Activated T-helper 2 cell treated with anti-CD3 and anti-CD28 coated beads, Interferon-gamma antibody, Interleukin-2, Interleukin-4, amounts not matched to agents 10 μg/mL and 5 μg/mL and 100 μg/mL, durations not matched to agents 14 hours and 24 hours and 36 hours (primary cell): ENCODE results near the gene SLC26A4. TPM values are rescaled to one million over a fixed set of nuclear protein-coding genes. Genes with fewer than 3 reads are reported as not detected.

Experiments
- DNase-seq: peaks from one replicate; pipeline ENCODE4 v3.0.0; 2021; ENCODE audit warnings: low spot score
- H3K27ac Mint-ChIP-seq: one replicate; pipeline ENCODE4 v1.8.0; 2021; ENCODE audit warnings: mixed read lengths
- H3K27me3 Mint-ChIP-seq: one replicate; pipeline ENCODE4 v1.8.0; 2021; ENCODE audit warnings: low read depth, mixed read lengths
- H3K36me3 Mint-ChIP-seq: one replicate; pipeline ENCODE4 v1.8.0; 2021; ENCODE audit warnings: low read depth, mixed read lengths
- H3K4me1 Mint-ChIP-seq: one replicate; pipeline ENCODE4 v1.8.0; 2021; ENCODE audit warnings: low read depth, mixed read lengths
- H3K4me3 Mint-ChIP-seq: one replicate; pipeline ENCODE4 v1.8.0; 2021; ENCODE audit warnings: low read depth, mild to moderate bottlenecking, moderate library complexity, mixed read lengths
- H3K9me3 Mint-ChIP-seq: one replicate; pipeline ENCODE4 v1.8.0; 2021; ENCODE audit warnings: mixed read lengths
- intact Hi-C: fragments of 100-400 bp; cut with micrococcal nuclease; formaldehyde crosslinking; loops from one replicate; pipeline ENCODE4 v1.15.1; 2023
- total RNA-seq: library from RNA; stranded (reverse); gene quantifications from 2 replicates; pipeline ENCODE4 v1.2.3, GENCODE V29; 2022

SLC26A4 gene
- total RNA-seq, 1 donor from 2014 or later, result 3.6 TPM

DNA sequence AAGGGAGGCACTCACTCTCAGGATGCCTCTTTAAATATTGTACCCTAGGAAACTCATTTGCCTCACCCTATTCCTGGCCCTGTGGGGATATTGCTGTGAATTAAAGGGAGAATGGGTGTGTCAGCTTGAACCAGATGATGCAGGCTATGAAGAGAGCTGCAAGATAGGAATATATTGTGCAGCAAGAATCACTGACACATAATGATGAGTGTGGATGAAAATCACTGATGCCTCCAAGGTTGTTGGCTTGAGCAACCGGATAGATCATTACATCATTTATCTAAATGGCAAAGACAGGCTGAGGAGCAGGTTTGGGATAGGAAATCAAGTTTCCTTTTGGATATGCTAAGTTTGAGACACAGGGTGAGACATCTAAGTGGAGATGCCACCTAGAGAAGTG, 6.2 kb downstream of the SLC26A4 start:
- Mint-ChIP-seq H3K27me3 (no peaks in the 10 kb centered on the region), H3K36me3 (no peaks in the 10 kb centered on the region), H3K27ac (no peak overlapping the region), H3K9me3 (no peaks in the 10 kb centered on the region), H3K4me3 (no peak overlapping the region), H3K4me1 (peaks cover 14% of the 10 kb centered on the region)
- intact Hi-C loops, result loop anchor here (10.0 kb wide), 1 partner anchor 1862 kb away; no protein-coding TSS in a partner anchor
- DNase-seq, result no peak

DNA sequence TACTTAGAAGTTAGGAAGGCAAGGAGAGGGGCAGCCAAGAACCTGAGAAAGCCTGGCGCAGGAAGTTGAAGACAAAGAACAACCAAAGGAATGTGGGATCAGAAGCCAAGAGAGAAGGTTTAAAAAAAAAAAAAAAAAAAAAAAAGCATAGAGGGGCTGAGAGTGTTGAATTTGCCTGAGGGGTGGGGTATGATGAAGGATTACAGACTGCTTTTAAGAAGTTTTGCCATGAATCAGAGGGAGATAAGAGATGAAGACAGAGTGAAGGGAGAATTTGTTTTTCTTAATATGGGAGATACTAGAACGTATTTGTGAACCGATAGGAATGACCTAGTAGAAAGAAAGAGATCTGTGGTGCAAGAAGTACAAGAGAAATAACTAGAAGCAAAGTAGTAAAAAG, 6.7 kb downstream of the SLC26A4 start:
- intact Hi-C loops, result loop anchor here (10.0 kb wide), 1 partner anchor 1863 kb away; no protein-coding TSS in a partner anchor
- H3K27me3 Mint-ChIP-seq, result no peaks in the 10 kb centered on the region
- DNase-seq, result no peak
- no peaks in the 10 kb centered on the region for H3K9me3 Mint-ChIP-seq
- no peaks in the 10 kb centered on the region for H3K36me3 Mint-ChIP-seq
- H3K4me1 Mint-ChIP-seq, result peaks cover 9% of the 10 kb centered on the region
- no peak overlapping the region for H3K4me3 Mint-ChIP-seq
- no peak overlapping the region for H3K27ac Mint-ChIP-seq

DNA sequence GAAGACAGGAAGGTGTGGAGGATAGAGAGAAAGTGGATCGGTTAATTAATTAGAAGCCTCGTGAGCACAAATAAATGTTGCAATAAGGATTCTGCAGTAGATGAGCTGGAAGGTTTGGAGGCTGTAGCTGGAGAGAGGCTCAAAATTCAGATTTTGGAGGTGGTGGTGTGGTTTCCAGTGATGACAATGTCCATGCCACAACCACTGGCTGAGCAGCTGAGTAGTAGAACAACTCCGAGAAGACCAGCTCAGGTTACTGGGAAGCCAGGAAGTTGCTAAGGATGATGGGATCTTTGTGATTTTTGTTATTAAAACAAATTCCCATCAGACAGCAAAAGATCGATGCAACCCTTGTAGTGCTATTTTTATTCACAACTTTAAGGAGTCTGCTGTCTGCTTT, 7.7 kb downstream of the SLC26A4 start:
- Mint-ChIP-seq H3K27ac (no peak overlapping the region), H3K4me1 (peaks cover 7% of the 10 kb centered on the region), H3K27me3 (no peaks in the 10 kb centered on the region), H3K9me3 (no peaks in the 10 kb centered on the region), H3K36me3 (peaks cover 3% of the 10 kb centered on the region), H3K4me3 (no peak overlapping the region)
- DNase-seq, result no peak
- intact Hi-C loops, result loop anchor here (10.0 kb wide), 1 partner anchor 1863 kb away; no protein-coding TSS in a partner anchor

GRCh38 chr7:107672183-107672582, 11.6 kb downstream of the SLC26A4 start:
- peaks cover 14% of the 10 kb centered on the region for H3K36me3 Mint-ChIP-seq

DNA sequence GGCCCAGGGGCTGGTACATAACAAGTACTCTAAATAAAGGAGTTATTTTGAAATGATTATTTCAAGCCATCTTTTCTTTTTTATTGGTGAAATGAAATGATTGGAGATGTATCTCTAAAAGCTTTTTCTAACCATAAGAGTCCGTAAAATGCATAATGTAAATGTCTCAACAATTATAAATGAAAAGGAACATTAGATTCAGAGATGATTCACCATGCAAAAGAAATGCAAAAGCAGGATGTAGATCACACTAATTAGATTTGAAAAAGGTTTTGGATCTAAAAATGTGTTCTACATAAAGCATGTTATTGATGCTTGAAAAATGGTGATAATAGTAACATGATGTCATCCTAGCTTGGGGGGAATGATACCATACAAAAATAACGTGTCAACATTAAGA, 15.6 kb downstream of the SLC26A4 start:
- Mint-ChIP-seq H3K27ac (no peak overlapping the region), H3K36me3 (peaks cover 17% of the 10 kb centered on the region), H3K27me3 (no peaks in the 10 kb centered on the region), H3K4me1 (peaks cover 10% of the 10 kb centered on the region), H3K9me3 (no peaks in the 10 kb centered on the region), H3K4me3 (no peak overlapping the region)
- DNase-seq, result no peak
- intact Hi-C loops, result no loop called here

More at GRCh38 chr7:107672183-107672582, 11.6 kb downstream of the SLC26A4 start:
- DNase-seq, result no peak
- H3K27ac Mint-ChIP-seq, result no peak overlapping the region
- H3K4me3 Mint-ChIP-seq, result no peak overlapping the region
- peaks cover 7% of the 10 kb centered on the region for H3K4me1 Mint-ChIP-seq
- intact Hi-C loops, result loop anchor here (5.0 kb wide), 1 partner anchor 55 kb away; no protein-coding TSS in a partner anchor
- no peaks in the 10 kb centered on the region for H3K9me3 Mint-ChIP-seq
- H3K27me3 Mint-ChIP-seq, result no peaks in the 10 kb centered on the region

DNA sequence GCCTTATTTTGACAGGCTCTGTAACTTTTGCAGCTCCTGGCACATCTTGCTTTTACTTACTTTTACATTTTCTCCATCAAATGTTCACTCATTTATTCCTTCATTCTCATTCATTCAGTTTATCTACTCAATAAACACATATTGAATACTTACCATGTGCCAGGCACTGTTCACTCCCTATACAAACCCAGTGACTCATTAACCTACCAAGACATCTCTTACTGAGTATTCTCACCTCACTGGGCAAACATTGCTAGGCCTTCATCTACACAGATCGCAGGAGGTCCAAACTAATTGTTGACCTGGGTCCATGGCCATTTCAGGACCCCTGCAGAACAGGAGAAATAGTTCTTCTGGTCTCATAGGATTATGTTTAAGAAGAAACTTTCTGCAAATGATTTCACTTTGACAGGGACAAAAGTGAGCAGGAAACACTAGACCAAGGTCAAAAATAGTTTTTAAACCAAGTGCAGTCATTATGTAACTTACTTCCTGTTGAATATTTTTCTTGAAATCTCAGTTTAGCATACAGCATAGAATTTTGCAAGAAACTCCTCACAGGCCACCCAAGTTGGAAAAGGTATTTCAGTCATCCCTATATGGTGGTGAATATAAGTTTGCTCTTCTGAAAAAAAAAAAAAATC, 17.6 kb downstream of the SLC26A4 start:
- H3K36me3 Mint-ChIP-seq, result peaks cover 14% of the 10 kb centered on the region
- no peak overlapping the region for H3K27ac Mint-ChIP-seq
- intact Hi-C loops, result no loop called here
- DNase-seq, result no peak
- H3K4me1 Mint-ChIP-seq, result peaks cover 10% of the 10 kb centered on the region
- no peak overlapping the region for H3K4me3 Mint-ChIP-seq
- no peaks in the 10 kb centered on the region for H3K27me3 Mint-ChIP-seq
- H3K9me3 Mint-ChIP-seq, result no peaks in the 10 kb centered on the region

- peaks cover 19% of the 10 kb centered on the region for H3K4me1 Mint-ChIP-seq
- peaks cover 3% of the 10 kb centered on the region for H3K36me3 Mint-ChIP-seq
- no peaks in the 10 kb centered on the region for H3K9me3 Mint-ChIP-seq
- no peak overlapping the region for H3K27ac Mint-ChIP-seq
- no peak for DNase-seq
- H3K4me3 Mint-ChIP-seq, result no peak overlapping the region
- intact Hi-C loops, result no loop called here
- H3K27me3 Mint-ChIP-seq, result no peaks in the 10 kb centered on the region
Measured at GRCh38 chr7:107680478-107680877, 19.9 kb downstream of the SLC26A4 start.

DNA sequence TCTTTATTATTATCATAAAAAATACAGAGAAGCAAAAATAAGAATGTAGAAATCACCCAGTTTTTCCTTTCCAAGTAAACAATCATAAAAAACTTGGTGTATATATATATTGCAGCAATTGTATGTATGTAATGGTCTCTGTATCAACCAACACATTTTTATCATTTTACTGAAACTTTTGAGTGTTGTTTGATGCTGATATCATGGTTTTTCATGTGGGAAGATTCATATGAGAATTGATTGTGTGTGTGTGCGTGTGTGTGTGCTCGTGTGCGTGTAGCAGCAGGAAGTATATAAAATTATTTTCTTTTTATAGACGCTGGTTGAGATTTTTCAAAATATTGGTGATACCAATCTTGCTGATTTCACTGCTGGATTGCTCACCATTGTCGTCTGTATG, 22.3 kb downstream of the SLC26A4 start:
- intact Hi-C loops, result no loop called here
- no peaks in the 10 kb centered on the region for H3K27me3 Mint-ChIP-seq
- DNase-seq, result no peak
- H3K36me3 Mint-ChIP-seq, result peaks cover 7% of the 10 kb centered on the region
- H3K4me3 Mint-ChIP-seq, result no peak overlapping the region
- no peak overlapping the region for H3K27ac Mint-ChIP-seq
- H3K9me3 Mint-ChIP-seq, result no peaks in the 10 kb centered on the region
- peaks cover 35% of the 10 kb centered on the region for H3K4me1 Mint-ChIP-seq

- Mint-ChIP-seq H3K27ac (no peak overlapping the region), H3K4me3 (no peak overlapping the region), H3K36me3 (peaks cover 4% of the 10 kb centered on the region), H3K4me1 (peaks cover 25% of the 10 kb centered on the region), H3K27me3 (no peaks in the 10 kb centered on the region), H3K9me3 (no peaks in the 10 kb centered on the region)
- intact Hi-C loops, result no loop called here
- no peak for DNase-seq
Measured at GRCh38 chr7:107684287-107684686, 23.7 kb downstream of the SLC26A4 start.

DNA sequence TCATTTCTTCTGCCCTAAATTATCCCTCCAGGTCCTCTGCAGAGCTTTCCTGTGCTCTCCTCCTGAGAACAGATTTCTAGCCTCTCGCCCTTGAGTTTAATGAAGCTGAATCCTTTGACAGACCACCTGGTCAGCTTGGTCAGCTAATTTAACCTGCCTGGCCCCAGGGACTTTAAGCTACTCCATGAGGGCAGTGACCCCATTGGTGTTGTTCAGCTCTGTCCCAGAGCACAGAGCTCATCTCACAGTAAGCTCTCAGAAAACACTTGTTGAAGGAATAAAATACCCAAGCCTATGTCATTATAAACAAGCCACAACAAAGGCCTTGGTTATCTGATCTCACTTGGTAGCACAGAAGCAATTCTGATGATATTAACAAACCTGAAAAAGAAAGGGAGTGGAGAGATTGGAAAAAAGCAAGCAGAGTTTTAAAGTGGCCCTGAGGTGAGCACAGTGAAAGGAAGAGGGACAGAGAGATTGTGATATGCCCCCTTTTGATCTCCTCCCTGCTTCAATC, 24.4 kb downstream of the SLC26A4 start:
- H3K9me3 Mint-ChIP-seq, result no peaks in the 10 kb centered on the region
- H3K4me3 Mint-ChIP-seq, result no peak overlapping the region
- H3K36me3 Mint-ChIP-seq, result peaks cover 5% of the 10 kb centered on the region
- H3K27ac Mint-ChIP-seq, result no peak overlapping the region
- peaks cover 25% of the 10 kb centered on the region for H3K4me1 Mint-ChIP-seq
- intact Hi-C loops, result no loop called here
- DNase-seq, result no peak
- no peaks in the 10 kb centered on the region for H3K27me3 Mint-ChIP-seq

GRCh38 chr7:107686816-107687387, 26.3 kb downstream of the SLC26A4 start:
- no peak overlapping the region for H3K27ac Mint-ChIP-seq
- peaks cover 8% of the 10 kb centered on the region for H3K36me3 Mint-ChIP-seq
- no peaks in the 10 kb centered on the region for H3K9me3 Mint-ChIP-seq
- H3K4me1 Mint-ChIP-seq, result peaks cover 26% of the 10 kb centered on the region
- H3K4me3 Mint-ChIP-seq, result no peak overlapping the region
- DNase-seq, result no peak
- intact Hi-C loops, result no loop called here
- H3K27me3 Mint-ChIP-seq, result no peaks in the 10 kb centered on the region

DNA sequence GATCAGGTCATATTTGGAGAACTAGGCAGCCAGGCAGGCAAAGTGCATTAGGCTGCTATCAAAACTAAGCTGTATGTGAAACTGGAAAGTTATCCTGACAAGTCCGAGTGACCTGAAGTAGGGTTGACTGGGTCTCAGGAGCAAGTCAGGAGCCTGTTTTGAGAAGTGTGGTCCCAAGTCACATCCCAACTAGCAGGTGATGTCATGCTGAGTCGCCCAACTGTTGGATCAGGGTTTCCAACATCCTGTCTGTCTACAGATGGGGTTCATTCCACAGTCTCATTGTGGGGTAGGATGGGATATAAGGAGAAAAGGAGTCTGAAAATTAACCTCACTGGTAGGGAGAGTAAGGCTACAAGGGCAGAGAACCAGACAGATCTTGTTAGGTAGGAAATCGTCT, 27.0 kb downstream of the SLC26A4 start:
- H3K27ac Mint-ChIP-seq, result no peak overlapping the region
- no peak overlapping the region for H3K4me3 Mint-ChIP-seq
- H3K9me3 Mint-ChIP-seq, result no peaks in the 10 kb centered on the region
- peaks cover 8% of the 10 kb centered on the region for H3K36me3 Mint-ChIP-seq
- DNase-seq, result no peak
- H3K27me3 Mint-ChIP-seq, result no peaks in the 10 kb centered on the region
- H3K4me1 Mint-ChIP-seq, result peaks cover 26% of the 10 kb centered on the region
- intact Hi-C loops, result no loop called here

GRCh38 chr7:107689553-107689952, 28.9 kb downstream of the SLC26A4 start:
- Mint-ChIP-seq H3K36me3 (peaks cover 8% of the 10 kb centered on the region), H3K4me1 (peaks cover 26% of the 10 kb centered on the region), H3K27ac (no peak overlapping the region), H3K27me3 (no peaks in the 10 kb centered on the region), H3K4me3 (no peak overlapping the region), H3K9me3 (no peaks in the 10 kb centered on the region)
- intact Hi-C loops, result no loop called here
- DNase-seq, result no peak
